HG03565 (cell line): Measurements from ENCODE around the gene PDILT.
"Not testable (repeated sequence)": the region's sequence is repeated elsewhere in the genome, so short reads cannot be mapped to it uniquely, and the experiment has no call there.

Experiments
- ATAC-seq: cut with Tn5 transposase; IDR thresholded peaks from one replicate; pipeline ENCODE4 v1.9.1; 2021; ENCODE audit warnings: mild to moderate bottlenecking, moderate library complexity; ENCODE audit not compliant: unreplicated experiment

PDILT gene

DNA sequence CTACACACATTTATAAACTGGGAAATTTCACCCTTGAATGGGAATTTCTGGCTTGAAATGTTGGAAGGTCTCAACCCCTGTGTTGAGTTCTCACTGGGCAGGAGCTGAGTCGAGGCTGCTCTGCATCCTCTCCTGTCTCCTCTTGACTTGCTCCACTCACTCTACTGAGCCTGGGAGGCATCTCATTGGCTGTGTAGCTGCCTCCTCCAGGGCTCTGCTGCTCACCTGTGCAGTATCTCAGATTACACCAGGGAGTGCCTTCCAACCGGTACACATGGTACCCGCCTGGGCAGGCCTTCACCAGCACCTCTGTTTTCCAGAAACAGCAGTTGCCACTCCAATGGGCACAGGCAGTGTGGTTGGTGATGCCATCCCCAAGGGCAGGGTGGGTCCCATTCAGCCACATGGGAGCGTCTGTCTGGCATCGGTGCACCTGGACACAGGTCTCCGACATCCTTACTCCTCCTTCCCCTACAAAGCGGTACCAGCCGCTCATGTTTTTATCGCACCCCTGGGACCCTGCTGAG is 80.9 kb downstream of the PDILT start:
- no peak for ATAC-seq

GRCh38 chr16:20322696-20323095 is 81.8 kb downstream of the PDILT start:
- ATAC-seq, result no peak

GRCh38 chr16:20321671-20322070 is 82.9 kb downstream of the PDILT start:
- no peak for ATAC-seq

DNA sequence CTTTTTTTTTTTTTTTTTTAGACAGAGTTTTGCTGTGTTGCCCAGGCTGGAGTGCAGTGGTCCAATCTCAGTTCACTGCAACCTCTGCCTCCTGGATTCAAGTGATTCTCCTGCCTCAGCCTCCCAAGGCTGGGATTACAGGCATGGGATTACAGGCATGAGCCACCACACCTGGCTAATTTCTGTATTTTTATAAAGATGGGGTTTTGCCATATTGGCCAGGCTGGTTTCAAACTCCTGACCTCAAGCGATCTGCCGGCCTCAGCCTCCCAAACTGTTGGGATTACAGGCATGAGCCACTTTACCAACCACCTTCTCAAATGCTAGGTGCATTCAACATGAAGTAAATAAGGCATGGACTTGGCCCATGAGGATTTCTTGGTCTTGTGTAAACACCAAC is 83.5 kb downstream of the PDILT start:
- ATAC-seq, result not testable (repeated sequence)

DNA sequence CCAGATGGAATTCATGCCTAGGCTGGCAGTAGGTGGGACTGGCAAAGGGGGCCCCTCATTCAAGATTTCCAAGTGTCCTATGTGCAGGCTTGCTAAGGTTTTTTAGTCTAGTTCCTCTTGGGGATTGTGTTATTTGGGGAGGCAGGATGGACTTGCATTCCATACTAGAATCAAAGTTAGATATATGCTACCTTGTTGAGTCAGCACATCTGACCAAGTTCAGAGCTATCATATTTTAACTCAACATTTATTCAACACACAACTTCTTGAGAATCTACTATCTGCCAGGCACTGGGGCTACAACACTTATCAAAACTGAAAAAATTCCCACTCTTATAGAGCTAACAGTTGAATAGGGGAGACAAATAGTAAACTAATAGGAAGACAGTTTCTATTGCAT is 83.9 kb downstream of the PDILT start:
- no peak for ATAC-seq

GRCh38 chr16:20320178-20320577 is 84.4 kb downstream of the PDILT start:
- no peak for ATAC-seq

GRCh38 chr16:20319406-20319805 is 85.1 kb downstream of the PDILT start:
- no peak for ATAC-seq

GRCh38 chr16:20318437-20318836 is 86.1 kb downstream of the PDILT start:
- no peak for ATAC-seq

- ATAC-seq, result no peak
Observed at GRCh38 chr16:20318006-20318405, 86.5 kb downstream of the PDILT start.

GRCh38 chr16:20317117-20317516 is 87.4 kb downstream of the PDILT start:
- no peak for ATAC-seq

- ATAC-seq, result no peak
Observed at GRCh38 chr16:20316715-20317114, 87.8 kb downstream of the PDILT start.

- no peak for ATAC-seq
Observed at GRCh38 chr16:20315764-20316163, 88.8 kb downstream of the PDILT start.

GRCh38 chr16:20314575-20314974 is 90.0 kb downstream of the PDILT start:
- no peak for ATAC-seq

- no peak for ATAC-seq
Observed at GRCh38 chr16:20313741-20314140, 90.8 kb downstream of the PDILT start.

GRCh38 chr16:20312536-20313095 is 91.9 kb downstream of the PDILT start:
- ATAC-seq, result not testable (repeated sequence)

DNA sequence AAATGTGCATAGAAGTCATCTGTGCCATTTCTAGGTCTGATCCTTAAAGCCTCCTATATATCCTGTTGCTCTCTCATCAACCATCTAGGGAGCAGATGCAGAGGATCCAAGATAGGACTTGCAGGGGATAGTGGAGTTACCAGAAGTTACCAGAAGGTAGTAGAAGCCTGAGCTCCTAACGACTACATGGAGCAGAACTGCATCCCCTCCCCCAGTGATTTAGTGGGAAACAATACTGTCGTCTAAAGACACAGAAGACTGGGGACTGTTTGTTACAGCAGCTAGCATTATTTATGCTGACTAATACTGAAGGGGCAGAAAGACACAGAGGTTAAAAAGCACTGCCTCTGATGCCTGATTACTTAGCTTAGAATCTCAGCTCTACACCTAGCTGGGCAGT is 93.0 kb downstream of the PDILT start:
- no peak for ATAC-seq

- ATAC-seq, result no peak
Observed at GRCh38 chr16:20310421-20311395, 93.8 kb downstream of the PDILT start.

GRCh38 chr16:20309786-20310185 is 94.8 kb downstream of the PDILT start:
- no peak for ATAC-seq
